Kidney (tissue), 14 donors: ENCODE measurements around the gene PKIG. TPM values are rescaled to one million over a fixed set of nuclear protein-coding genes. Genes with fewer than 3 reads are reported as not detected.

Experiments used
- DNase-seq, 5 donors: peaks; one replicate each; pipeline ENCODE4 v3.0.0-alpha.2; 2013 to 2020
- FAIRE-seq: peaks from 2 replicates; lab custom pipeline; 2012; peaks lifted over from hg19 to GRCh38; lab: Jason Lieb, UNC
- H3K27ac ChIP-seq, 2 donors: one replicate each; pipeline ENCODE4 v1.7.0; 2013; ENCODE audit warnings: low read depth in 2 of 2, low read length in 2 of 2, inconsistent platforms in 1 of 2
- H3K27me3 ChIP-seq: one replicate; pipeline ENCODE4 v1.7.1; 2013; ENCODE audit warnings: low read length, inconsistent platforms; ENCODE audit not compliant: control insufficient read depth, insufficient read depth
- H3K36me3 ChIP-seq, 3 donors: one replicate each; pipeline versions ENCODE4 v1.7.0 to v1.7.1; 2013; ENCODE audit warnings: low read length in 3 of 3, control low read depth in 1 of 3, inconsistent platforms in 1 of 3; ENCODE audit not compliant: insufficient read depth in 3 of 3, control insufficient read depth in 2 of 3
- H3K4me1 ChIP-seq, 3 donors: one replicate each; pipeline versions ENCODE4 v1.7.0 to v1.7.1; 2013; ENCODE audit warnings: low read length in 3 of 3, inconsistent platforms in 1 of 3, low read depth in 1 of 3; ENCODE audit not compliant: control insufficient read depth in 2 of 3, insufficient read depth in 2 of 3
- H3K4me3 ChIP-seq, 3 donors: one replicate each; pipeline versions ENCODE4 v1.7.0 to v1.8.1; 2013; ENCODE audit warnings: low read length in 3 of 3, control low read depth in 1 of 3, inconsistent platforms in 1 of 3
- H3K9ac ChIP-seq, 3 donors: one replicate each; pipeline versions ENCODE4 v1.7.0 to v1.7.1; 2013; ENCODE audit warnings: low read length in 3 of 3, control low read depth in 1 of 3, inconsistent platforms in 1 of 3
- H3K9me3 ChIP-seq, 3 donors: one replicate each; pipeline versions ENCODE4 v1.7.0 to v1.7.1; 2013; ENCODE audit warnings: low read length in 3 of 3, control low read depth in 1 of 3, inconsistent platforms in 1 of 3; ENCODE audit not compliant: control insufficient read depth in 2 of 3, insufficient read depth in 1 of 3
- CTCF ChIP-seq: IDR thresholded peaks from 3 replicates; pipeline ENCODE4 v1.5.1; 2012; ENCODE audit warnings: mild to moderate bottlenecking, moderate library complexity, borderline replicate concordance; ENCODE audit not compliant: insufficient read depth; ENCODE audit errors: extremely low read depth
- intact Hi-C: fragments of 100-400 bp; cut with DNase I; formaldehyde crosslinking; loops from one replicate; pipeline ENCODE4 v1.11.1; 2022
- polyA plus RNA-seq: library from polyadenylated mRNA; stranded (reverse); fragments of 350-450 nt; fragmentation: Illumina TruSeq; extraction: RNeasy Lipid Tissue Mini Kit (QIAGEN cat#74804); gene quantifications from one replicate; pipeline ENCODE4 v1.2.3, GENCODE V29; 2014; ENCODE audit warnings: low read depth, low replicate concordance; ENCODE audit not compliant: insufficient read depth
- total RNA-seq: library from RNA; stranded (reverse); fragmentation: NEBNext Ultra II Directional; extraction: Animal tissue kit (Norgen Biotek cat#: 25700); gene quantifications from one replicate; pipeline ENCODE4 v1.2.1, GENCODE V29; 2021
- donor health status: control.
- donor health status: control.
- donor health status: control.
- donor health status: control.
- donor health status: control.
- donor health status: DM: yes; HTN: yes; CAD: no.
- donor health status: Normal renal cell carcinoma (clear cell type).

PKIG gene
- total and polyA plus RNA-seq, 2 donors from 2014 or later: 71.1 to 150 TPM

GRCh38 chr20:44614525-44614924, 32.1 kb downstream of the PKIG start:
- intact Hi-C loops: loop anchor here (10.0 kb wide), 1 partner anchor 230 kb away; no protein-coding TSS in a partner anchor
- TF ChIP-seq CTCF: no peak
- FAIRE-seq: no peak
- Histone ChIP-seq H3K4me3 (no peak overlapping the region), H3K36me3 (peaks cover 2 to 30% (median 5%) of the 10 kb centered on the region in 3 donors), H3K4me1 (peaks cover 0 to 22% (median 17%) of the 10 kb centered on the region in 3 donors), H3K27ac (peak overlapping the region in 1 of 2 donors; percentile 13), H3K9ac (no peak overlapping the region), H3K27me3 (no peaks in the 10 kb centered on the region), H3K9me3 (no peaks in the 10 kb centered on the region)
- DNase-seq: no peak

- H3K36me3 ChIP-seq: peaks cover 2 to 31% (median 6%) of the 10 kb centered on the region in 3 donors
- intact Hi-C loops: loop anchor here (10.0 kb wide), 1 partner anchor 230 kb away; no protein-coding TSS in a partner anchor
- peak in 1 of 5 donors; percentile 72 for DNase-seq
- no peak overlapping the region for H3K4me3 ChIP-seq
- no peak for TF ChIP-seq CTCF
- no peaks in the 10 kb centered on the region for H3K27me3 ChIP-seq
- FAIRE-seq: no peak
- H3K27ac ChIP-seq: peak overlapping the region in 1 of 2 donors; percentile 13
- H3K9ac ChIP-seq: no peak overlapping the region
- no peaks in the 10 kb centered on the region for H3K9me3 ChIP-seq
- H3K4me1 ChIP-seq: peaks cover 0 to 17% (median 12%) of the 10 kb centered on the region in 3 donors
Observed at GRCh38 chr20:44615169-44615791, 32.9 kb downstream of the PKIG start.

GRCh38 chr20:44615876-44616603, 33.7 kb downstream of the PKIG start:
- intact Hi-C loops: loop anchor here (10.0 kb wide), 1 partner anchor 231 kb away; no protein-coding TSS in a partner anchor
- Histone ChIP-seq H3K27ac (no peak overlapping the region), H3K27me3 (no peaks in the 10 kb centered on the region), H3K4me1 (peaks cover 0 to 16% (median 9%) of the 10 kb centered on the region in 3 donors), H3K9ac (no peak overlapping the region), H3K9me3 (no peaks in the 10 kb centered on the region), H3K4me3 (no peak overlapping the region), H3K36me3 (peaks cover 2 to 31% (median 6%) of the 10 kb centered on the region in 3 donors)
- FAIRE-seq (no peak), DNase-seq (peak in 1 of 5 donors; percentile 30)
- no peak for TF ChIP-seq CTCF
